HG03565 (cell line): ENCODE measurements around the gene WNT6.

Source experiments
- ATAC-seq: cut with Tn5 transposase; IDR thresholded peaks from one replicate; pipeline ENCODE4 v1.9.1; 2021; ENCODE audit warnings: mild to moderate bottlenecking, moderate library complexity; ENCODE audit not compliant: unreplicated experiment

The WNT6 gene

GRCh38 chr2:218859556-218859987 is at the start of gene WNT6:
TSS of gene WNT6 (plus strand) at chr2:218859805. CDS start at chr2:218860038, 233 bp downstream.
- no peak for ATAC-seq

- no peak for ATAC-seq
These were observed 49.3 kb upstream of the WNT6 start for GRCh38 chr2:218810256-218810655.

GRCh38 chr2:218811382-218811781 is 48.2 kb upstream of the WNT6 start:
- no peak for ATAC-seq

- ATAC-seq: no peak
These were observed 47.3 kb upstream of the WNT6 start for GRCh38 chr2:218812096-218812815.

- ATAC-seq: no peak
These were observed 46.7 kb upstream of the WNT6 start for GRCh38 chr2:218812861-218813260.

- ATAC-seq: no peak
These were observed 45.7 kb upstream of the WNT6 start for GRCh38 chr2:218813771-218814460.

GRCh38 chr2:218814540-218815243 is 44.9 kb upstream of the WNT6 start:
- ATAC-seq: no peak

- ATAC-seq: no peak
These were observed 44.4 kb upstream of the WNT6 start for GRCh38 chr2:218815244-218815637.

- no peak for ATAC-seq
These were observed 44.0 kb upstream of the WNT6 start for GRCh38 chr2:218815649-218816048.

- ATAC-seq: no peak
These were observed 43.0 kb upstream of the WNT6 start for GRCh38 chr2:218816561-218817011.

GRCh38 chr2:218819093-218819492 is 40.5 kb upstream of the WNT6 start:
- ATAC-seq: no peak

GRCh38 chr2:218820746-218821369 is 38.7 kb upstream of the WNT6 start:
- no peak for ATAC-seq

GRCh38 chr2:218821605-218822211 is 37.9 kb upstream of the WNT6 start:
- no peak for ATAC-seq

- no peak for ATAC-seq
These were observed 37.0 kb upstream of the WNT6 start for GRCh38 chr2:218822622-218823021.

GRCh38 chr2:218823196-218823855 is 36.3 kb upstream of the WNT6 start:
- ATAC-seq: no peak

GRCh38 chr2:218824004-218824403 is 35.6 kb upstream of the WNT6 start:
- ATAC-seq: no peak

- ATAC-seq: no peak
These were observed 32.8 kb upstream of the WNT6 start for GRCh38 chr2:218826791-218827190.

GRCh38 chr2:218827701-218828476 is 31.7 kb upstream of the WNT6 start:
- no peak for ATAC-seq

- ATAC-seq: no peak
These were observed 31.2 kb upstream of the WNT6 start for GRCh38 chr2:218828477-218828778.
